ENCODE data around the gene TRIM71. TPM values are rescaled to one million over a fixed set of nuclear protein-coding genes. Genes with fewer than 3 reads are reported as not detected.
"Not testable (repeated sequence)": the region's sequence is repeated elsewhere in the genome, so short reads cannot be mapped to it uniquely, and the experiment has no call there.

TRIM71 gene
- total RNA-seq, 1 donor from 2014 or later, result 0.65 TPM

GRCh38 chr3:32890420-32891276 is 72.9 kb downstream of the TRIM71 start:
- DNase-seq (ENCODE audit: low read depth), result no peak

GRCh38 chr3:32891365-32891764 is 73.6 kb downstream of the TRIM71 start:
- DNase-seq (ENCODE audit: low read depth), result no peak

- DNase-seq (ENCODE audit: low read depth), result no peak
Measured at GRCh38 chr3:32892625-32893598, 75.1 kb downstream of the TRIM71 start.

- DNase-seq (ENCODE audit: low read depth), result no peak
Measured at GRCh38 chr3:32894977-32895376, 77.2 kb downstream of the TRIM71 start.

- DNase-seq (ENCODE audit: low read depth), result no peak
Measured at GRCh38 chr3:32895701-32896100, 77.9 kb downstream of the TRIM71 start.

- DNase-seq (ENCODE audit: low read depth), result peak; percentile 74
Measured at GRCh38 chr3:32896143-32896542, 78.3 kb downstream of the TRIM71 start.

- peak; percentile 86 for DNase-seq (ENCODE audit: low read depth)
Measured at GRCh38 chr3:32897001-32897601, 79.3 kb downstream of the TRIM71 start.

GRCh38 chr3:32897981-32898623 is 80.3 kb downstream of the TRIM71 start:
- DNase-seq (ENCODE audit: low read depth), result no peak

- no peak for DNase-seq (ENCODE audit: low read depth)
Measured at GRCh38 chr3:32899265-32899664, 81.5 kb downstream of the TRIM71 start.

- DNase-seq (ENCODE audit: low read depth), result no peak
Measured at GRCh38 chr3:32901005-32901932, 83.5 kb downstream of the TRIM71 start.

GRCh38 chr3:32902887-32903371 is 85.1 kb downstream of the TRIM71 start:
- not testable (repeated sequence) for DNase-seq (ENCODE audit: low read depth)

GRCh38 chr3:32903953-32904352 is 86.2 kb downstream of the TRIM71 start:
- DNase-seq (ENCODE audit: low read depth), result no peak

- DNase-seq (ENCODE audit: low read depth), result no peak
Measured at GRCh38 chr3:32909999-32910398, 92.2 kb downstream of the TRIM71 start.

- no peak for DNase-seq (ENCODE audit: low read depth)
Measured at GRCh38 chr3:32910954-32911353, 93.2 kb downstream of the TRIM71 start.

GRCh38 chr3:32912046-32912445 is 94.2 kb downstream of the TRIM71 start:
- DNase-seq (ENCODE audit: low read depth), result no peak

- peak; percentile 59 for DNase-seq (ENCODE audit: low read depth)
Measured at GRCh38 chr3:32913790-32914446, 96.1 kb downstream of the TRIM71 start.

GRCh38 chr3:32919920-32920319 is 102.1 kb downstream of the TRIM71 start:
- no peak for DNase-seq (ENCODE audit: low read depth)

- no peak for DNase-seq (ENCODE audit: low read depth)
Measured at GRCh38 chr3:32922078-32922477, 104.3 kb downstream of the TRIM71 start.

GRCh38 chr3:32930161-32930560 is 112.4 kb downstream of the TRIM71 start:
- DNase-seq (ENCODE audit: low read depth), result no peak

GRCh38 chr3:32931273-32931672 is 113.5 kb downstream of the TRIM71 start:
- not testable (repeated sequence) for DNase-seq (ENCODE audit: low read depth)
